Trophoblast cell (in vitro differentiated cells and primary cell): ENCODE results near the gene FNDC11.

Experiments used
- DNase-seq, 2 donors: peaks; one replicate each; pipeline ENCODE4 v3.0.0-alpha.2; 2016
- H2AFZ ChIP-seq: 2 replicates; pipeline ENCODE4 v1.6.1; 2013; ENCODE audit warnings: low read length, moderate library complexity, mild to moderate bottlenecking; ENCODE audit not compliant: insufficient read depth, poor library complexity
- H2AK5ac ChIP-seq: 2 replicates; pipeline ENCODE4 v1.6.1; 2013; ENCODE audit warnings: mild to moderate bottlenecking, low read length
- H2BK120ac ChIP-seq: 2 replicates; pipeline ENCODE4 v1.6.1; 2013; ENCODE audit warnings: low read length, mild to moderate bottlenecking, moderate library complexity; ENCODE audit not compliant: insufficient read depth, poor library complexity
- H2BK12ac ChIP-seq: 2 replicates; pipeline ENCODE4 v1.6.1; 2013; ENCODE audit warnings: mild to moderate bottlenecking, low read length, moderate library complexity
- H2BK5ac ChIP-seq: 2 replicates; pipeline ENCODE4 v1.6.1; 2013; ENCODE audit warnings: low read length, low read depth, moderate library complexity, mild to moderate bottlenecking; ENCODE audit not compliant: poor library complexity
- H3K14ac ChIP-seq: 2 replicates; pipeline ENCODE4 v1.6.1; 2013; ENCODE audit warnings: mild to moderate bottlenecking, low read length
- H3K18ac ChIP-seq: 2 replicates; pipeline ENCODE4 v1.6.1; 2013; ENCODE audit warnings: mild to moderate bottlenecking, low read length
- H3K23ac ChIP-seq: 2 replicates; pipeline ENCODE4 v1.6.1; 2013; ENCODE audit warnings: low read length
- H3K27ac ChIP-seq: 2 replicates; pipeline ENCODE4 v1.5.1; 2013; ENCODE audit warnings: low read depth, mild to moderate bottlenecking, inconsistent platforms, low read length, moderate library complexity
- H3K27me3 ChIP-seq: 2 replicates; pipeline ENCODE4 v1.6.1; 2013; ENCODE audit warnings: inconsistent platforms, mild to moderate bottlenecking, low read length, moderate library complexity; ENCODE audit not compliant: insufficient read depth
- H3K36me3 ChIP-seq, 2 experiments: 1 replicate in 1 of 2; 2 replicates in 1 of 2; pipeline ENCODE4 v1.6.1; 2013; ENCODE audit warnings: low read length in 2 of 2, mild to moderate bottlenecking in 2 of 2, moderate library complexity in 1 of 2; ENCODE audit not compliant: insufficient read depth in 2 of 2, control insufficient read depth in 1 of 2
- H3K4ac ChIP-seq: 2 replicates; pipeline ENCODE4 v1.6.1; 2013; ENCODE audit warnings: low read depth, mild to moderate bottlenecking, low read length, moderate library complexity
- H3K4me1 ChIP-seq, 2 experiments: 1 replicate in 1 of 2; 2 replicates in 1 of 2; pipeline ENCODE4 v1.6.1; 2013; ENCODE audit warnings: low read length in 2 of 2, mild to moderate bottlenecking in 2 of 2, moderate library complexity in 1 of 2; ENCODE audit not compliant: insufficient read depth in 2 of 2, control insufficient read depth in 1 of 2
- H3K4me2 ChIP-seq: 2 replicates; pipeline ENCODE4 v1.6.1; 2013; ENCODE audit warnings: inconsistent platforms, mild to moderate bottlenecking, low read length, moderate library complexity
- H3K4me3 ChIP-seq: 2 replicates; pipeline ENCODE4 v1.5.1; 2013; ENCODE audit warnings: mild to moderate bottlenecking, low read depth, low read length, inconsistent platforms
- H3K79me1 ChIP-seq: one replicate; pipeline ENCODE4 v1.6.1; 2013; ENCODE audit warnings: low read length
- H3K79me2 ChIP-seq: 2 replicates; pipeline ENCODE4 v1.6.1; 2013; ENCODE audit warnings: low read length, mild to moderate bottlenecking; ENCODE audit not compliant: control insufficient read depth, insufficient read depth, poor library complexity
- H3K9ac ChIP-seq: 2 replicates; pipeline ENCODE4 v1.6.1; 2013; ENCODE audit warnings: mild to moderate bottlenecking, low read length
- H3K9me3 ChIP-seq: 2 replicates; pipeline ENCODE4 v1.6.1; 2013; ENCODE audit warnings: low read depth, mild to moderate bottlenecking, control low read depth, inconsistent platforms, low read length; ENCODE audit not compliant: insufficient read depth
- H4K12ac ChIP-seq: 2 replicates; pipeline ENCODE4 v1.6.1; 2013; ENCODE audit warnings: low read depth, mild to moderate bottlenecking, low read length, moderate library complexity
- H4K8ac ChIP-seq: 2 replicates; pipeline ENCODE4 v1.6.1; 2013; ENCODE audit warnings: low read depth, mild to moderate bottlenecking, low read length, moderate library complexity
- H4K91ac ChIP-seq: one replicate; pipeline ENCODE4 v1.6.1; 2013; ENCODE audit warnings: low read depth, mild to moderate bottlenecking, low read length, moderate library complexity
- WGBS: extraction: QIAGEN DNeasy Blood & Tissue Kit; methylation state at CpG from one replicate; pipeline ENCODE4 v1.1.7; 2013; ENCODE audit warnings: missing lambda C conversion rate; ENCODE audit not compliant: insufficient read length, insufficient coverage; ENCODE audit errors: extremely low coverage; 5-methylcytosine and 5-hydroxymethylcytosine counted together

Gene FNDC11

DNA sequence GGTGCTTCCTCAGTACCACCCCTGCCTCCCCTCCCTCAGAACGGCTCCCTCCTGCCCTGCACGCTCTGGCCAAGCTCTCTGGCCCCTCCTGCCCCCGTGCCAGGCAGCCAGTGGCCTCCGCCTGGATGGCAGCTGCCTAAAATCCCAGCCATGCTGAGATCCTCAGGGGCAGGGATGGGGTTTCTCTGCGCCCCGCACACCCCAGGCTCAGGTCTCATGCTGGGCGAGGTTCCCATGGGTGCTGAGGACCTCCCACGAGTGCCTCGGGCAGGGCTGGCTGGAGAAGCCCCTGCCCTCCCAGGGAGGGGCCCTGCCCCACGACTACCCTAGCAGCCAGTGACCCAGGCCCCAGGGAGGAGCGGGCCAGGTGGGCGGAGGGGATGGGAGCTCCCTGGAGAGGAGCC lies 19.5 kb upstream of the FNDC11 start:
- H4K8ac ChIP-seq: no peak overlapping the region
- no peak overlapping the region for H3K9ac ChIP-seq
- no peak overlapping the region for H3K23ac ChIP-seq
- WGBS: no CpG with 5 or more reads among the region's 12 CpGs
- H2AK5ac ChIP-seq: no peak overlapping the region
- no peak overlapping the region for H3K4ac ChIP-seq
- no peak overlapping the region for H2BK12ac ChIP-seq
- no peak overlapping the region for H2AFZ ChIP-seq
- H3K14ac ChIP-seq: no peak overlapping the region
- no peak overlapping the region for H2BK5ac ChIP-seq
- H3K27ac ChIP-seq: no peak overlapping the region
- no peak overlapping the region for H3K4me3 ChIP-seq
- H4K12ac ChIP-seq: no peak overlapping the region
- H3K27me3 ChIP-seq: no peaks in the 10 kb centered on the region
- H2BK120ac ChIP-seq: no peak overlapping the region
- no peak for DNase-seq
- no peaks in the 10 kb centered on the region for H3K79me2 ChIP-seq
- H3K79me1 ChIP-seq: no peaks in the 10 kb centered on the region
- no peaks in the 10 kb centered on the region for H3K36me3 ChIP-seq
- H3K4me2 ChIP-seq: no peak overlapping the region
- peaks cover 0 to 2% of the 10 kb centered on the region in 2 experiments for H3K4me1 ChIP-seq
- H4K91ac ChIP-seq: no peak overlapping the region
- H3K9me3 ChIP-seq: peaks cover 2% of the 10 kb centered on the region
- H3K18ac ChIP-seq: no peak overlapping the region

DNA sequence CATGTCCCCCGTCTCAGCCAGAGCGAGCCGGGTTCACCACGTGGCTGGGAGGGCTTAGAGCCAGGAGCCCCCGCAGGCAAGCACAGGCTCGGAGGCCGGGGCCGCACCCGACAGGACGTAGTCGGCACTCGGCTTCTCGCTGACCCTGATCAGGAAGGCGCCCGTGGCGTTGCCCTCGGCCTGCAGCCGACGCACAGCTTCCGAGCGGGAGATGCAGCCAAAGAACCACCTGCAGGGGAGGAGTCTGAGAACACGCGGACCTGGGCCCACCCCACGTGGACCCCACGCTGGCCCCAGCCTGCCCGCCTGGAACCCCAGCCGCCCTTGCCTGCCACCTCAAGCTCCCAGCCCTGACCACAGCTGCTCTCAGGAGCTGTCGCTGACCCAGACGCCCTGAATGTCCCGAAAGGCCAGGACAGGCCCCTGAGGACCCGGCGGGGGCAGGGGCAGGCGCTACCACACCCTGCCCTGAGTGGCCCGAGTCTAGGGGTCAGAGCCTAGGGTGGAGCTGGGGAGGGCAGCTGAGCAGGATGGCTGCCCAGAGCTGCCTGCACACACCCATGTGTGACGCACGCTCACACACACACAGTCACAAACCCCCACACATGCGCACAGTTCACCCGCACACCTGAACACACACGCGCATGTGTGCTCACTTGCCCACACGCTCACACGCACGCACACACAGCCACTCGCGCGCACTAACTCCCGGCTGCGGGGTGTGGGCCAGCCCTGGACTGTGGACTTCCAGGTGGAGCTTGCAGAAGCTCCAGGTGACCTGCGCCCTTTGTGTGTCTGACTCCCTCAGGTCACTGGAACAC lies 18.9 kb upstream of the FNDC11 start:
- Histone ChIP-seq H3K4me1 (peaks cover 0 to 3% of the 10 kb centered on the region in 2 experiments), H3K14ac (no peak overlapping the region), H2BK12ac (no peak overlapping the region), H4K12ac (no peak overlapping the region), H4K8ac (no peak overlapping the region), H3K4me2 (no peak overlapping the region), H3K9me3 (peaks cover 2% of the 10 kb centered on the region), H2BK5ac (no peak overlapping the region), H3K4me3 (no peak overlapping the region), H3K27me3 (no peaks in the 10 kb centered on the region), H3K79me2 (no peaks in the 10 kb centered on the region), H3K36me3 (no peaks in the 10 kb centered on the region), H3K79me1 (no peaks in the 10 kb centered on the region), H3K18ac (no peak overlapping the region), H2BK120ac (no peak overlapping the region), H3K27ac (no peak overlapping the region), H3K23ac (no peak overlapping the region), H2AFZ (no peak overlapping the region), H4K91ac (no peak overlapping the region), H2AK5ac (no peak overlapping the region), H3K9ac (no peak overlapping the region), H3K4ac (no peak overlapping the region)
- no CpG with 5 or more reads among the region's 49 CpGs for WGBS
- no peak for DNase-seq

- no CpG with 5 or more reads among the region's 35 CpGs for WGBS
- Histone ChIP-seq H3K4me1 (peaks cover 0 to 5% of the 10 kb centered on the region in 2 experiments), H3K4me2 (no peak overlapping the region), H3K4ac (no peak overlapping the region), H2AFZ (no peak overlapping the region), H2AK5ac (no peak overlapping the region), H3K9me3 (peaks cover 2% of the 10 kb centered on the region), H3K18ac (no peak overlapping the region), H4K12ac (no peak overlapping the region), H3K79me2 (no peaks in the 10 kb centered on the region), H3K27me3 (no peaks in the 10 kb centered on the region), H2BK12ac (no peak overlapping the region), H4K91ac (no peak overlapping the region), H3K14ac (no peak overlapping the region), H3K9ac (no peak overlapping the region), H3K4me3 (no peak overlapping the region), H2BK5ac (no peak overlapping the region), H3K79me1 (no peaks in the 10 kb centered on the region), H3K23ac (no peak overlapping the region), H3K27ac (no peak overlapping the region), H4K8ac (no peak overlapping the region), H2BK120ac (no peak overlapping the region), H3K36me3 (no peaks in the 10 kb centered on the region)
- no peak for DNase-seq
These were observed 17.6 kb upstream of the FNDC11 start for GRCh38 chr20:63536241-63536977.

DNA sequence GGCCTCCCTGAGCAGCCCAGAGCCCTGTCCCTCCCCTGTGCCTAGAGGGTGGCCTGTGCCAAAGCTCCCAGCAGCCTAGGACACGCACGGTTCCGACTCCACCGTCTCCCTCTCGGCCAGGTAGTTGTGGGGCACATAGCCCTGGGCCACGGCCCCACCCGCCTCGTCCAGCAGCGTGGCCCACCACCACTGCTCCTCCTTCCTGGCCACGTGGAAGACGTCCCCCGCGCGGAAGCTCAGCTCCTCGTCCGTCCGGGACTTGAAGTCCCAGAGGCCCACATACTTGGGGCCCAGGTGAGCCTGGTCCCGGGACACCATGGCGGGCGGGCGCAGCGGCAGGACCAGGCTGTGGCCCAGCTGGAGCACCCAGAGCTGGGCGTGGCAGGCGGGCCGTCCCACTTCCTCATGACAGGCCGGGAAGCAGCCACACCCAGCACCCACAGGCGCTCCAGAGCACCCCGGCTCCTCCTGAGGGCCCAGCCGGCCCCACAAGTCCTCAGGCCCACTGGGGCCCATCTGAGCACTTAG lies 16.9 kb upstream of the FNDC11 start, which contains the start of gene PTK6:
Gene PTK6 (minus strand): TSS at position 380 of the 528 bp plus-strand sequence. CDS start 62 bp downstream, at position 318.
- Histone ChIP-seq H3K4me3 (no peak within 1 kb of the TSS), H4K8ac (peak within 1 kb of the TSS; percentile 46), H3K36me3 (no peaks in the 10 kb centered on the region), H3K27ac (no peak within 1 kb of the TSS), H3K4me1 (peaks cover 0 to 5% of the 10 kb centered on the region in 2 experiments), H3K23ac (no peak within 1 kb of the TSS), H2BK12ac (no peak within 1 kb of the TSS), H3K4me2 (peak within 1 kb of the TSS; percentile 62), H3K79me2 (no peaks in the 10 kb centered on the region), H3K14ac (no peak within 1 kb of the TSS), H2AK5ac (no peak within 1 kb of the TSS), H2BK120ac (no peak within 1 kb of the TSS), H3K27me3 (no peaks in the 10 kb centered on the region), H3K4ac (no peak within 1 kb of the TSS), H3K9me3 (peaks cover 2% of the 10 kb centered on the region), H3K18ac (no peak within 1 kb of the TSS), H3K79me1 (no peaks in the 10 kb centered on the region), H2AFZ (peak within 1 kb of the TSS; percentile 82), H4K91ac (peak within 1 kb of the TSS; percentile 16), H4K12ac (peak within 1 kb of the TSS; percentile 4), H3K9ac (no peak within 1 kb of the TSS), H2BK5ac (no peak within 1 kb of the TSS)
- DNase-seq: no peak
- WGBS: no CpG with 5 or more reads among the region's 29 CpGs
